HG03196 (cell line): ENCODE data around the gene TRPV2.

Experiments
- ATAC-seq: cut with Tn5 transposase; IDR thresholded peaks from one replicate; pipeline ENCODE4 v1.9.1; 2021; ENCODE audit not compliant: unreplicated experiment

TRPV2 gene

DNA sequence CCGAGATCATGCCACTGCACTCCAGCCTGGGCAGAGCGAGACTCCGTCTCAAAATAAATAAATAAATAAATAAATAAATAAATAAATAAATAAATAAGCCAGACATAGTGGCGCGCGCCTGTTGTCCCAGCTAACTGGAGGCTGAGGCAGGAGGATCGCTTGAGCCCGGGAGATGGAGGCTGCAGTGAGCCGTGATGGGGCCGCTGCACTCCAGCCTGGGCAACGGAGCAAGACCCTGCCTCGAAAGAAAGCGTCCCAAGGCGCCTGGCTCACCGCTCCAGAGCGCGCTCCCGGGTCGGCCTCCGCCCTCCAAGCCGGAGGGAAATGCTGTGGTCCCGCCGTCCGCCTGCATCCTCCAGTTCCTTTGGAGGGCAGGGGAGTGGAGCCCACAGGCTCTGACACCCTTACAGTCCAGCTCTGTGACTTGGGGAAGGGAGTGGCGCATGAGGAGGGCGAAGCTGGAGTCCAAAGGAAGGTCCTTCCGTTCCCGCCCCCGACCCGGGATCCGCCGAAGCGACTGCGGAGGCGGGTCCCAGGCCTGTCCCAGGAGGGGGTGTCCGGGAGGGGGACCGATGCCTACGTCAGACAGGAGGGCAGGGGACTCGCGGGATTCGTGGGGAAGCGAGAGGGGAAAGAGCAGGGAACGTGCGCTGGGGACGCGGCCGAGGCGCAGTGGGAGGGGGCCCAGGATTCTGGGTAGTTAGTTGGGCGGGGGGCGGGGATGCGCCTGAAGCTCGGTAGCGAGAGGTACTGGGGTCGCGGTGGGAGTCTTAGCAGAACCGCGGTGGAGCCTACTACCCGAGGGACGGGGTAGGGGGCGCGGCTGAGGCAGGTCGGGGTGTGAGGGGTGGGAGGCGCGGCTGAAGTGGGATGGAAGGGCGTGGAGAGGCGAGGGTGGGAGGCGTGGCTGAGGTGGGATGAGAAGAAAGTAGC is 8.4 kb upstream of the TRPV2 start:
- no peak for ATAC-seq

- ATAC-seq = peak; percentile 87
Observed at GRCh38 chr17:16407911-16408588, 7.3 kb upstream of the TRPV2 start.

GRCh38 chr17:16417399-16417798 is 2.0 kb downstream of the TRPV2 start:
- ATAC-seq = no peak

DNA sequence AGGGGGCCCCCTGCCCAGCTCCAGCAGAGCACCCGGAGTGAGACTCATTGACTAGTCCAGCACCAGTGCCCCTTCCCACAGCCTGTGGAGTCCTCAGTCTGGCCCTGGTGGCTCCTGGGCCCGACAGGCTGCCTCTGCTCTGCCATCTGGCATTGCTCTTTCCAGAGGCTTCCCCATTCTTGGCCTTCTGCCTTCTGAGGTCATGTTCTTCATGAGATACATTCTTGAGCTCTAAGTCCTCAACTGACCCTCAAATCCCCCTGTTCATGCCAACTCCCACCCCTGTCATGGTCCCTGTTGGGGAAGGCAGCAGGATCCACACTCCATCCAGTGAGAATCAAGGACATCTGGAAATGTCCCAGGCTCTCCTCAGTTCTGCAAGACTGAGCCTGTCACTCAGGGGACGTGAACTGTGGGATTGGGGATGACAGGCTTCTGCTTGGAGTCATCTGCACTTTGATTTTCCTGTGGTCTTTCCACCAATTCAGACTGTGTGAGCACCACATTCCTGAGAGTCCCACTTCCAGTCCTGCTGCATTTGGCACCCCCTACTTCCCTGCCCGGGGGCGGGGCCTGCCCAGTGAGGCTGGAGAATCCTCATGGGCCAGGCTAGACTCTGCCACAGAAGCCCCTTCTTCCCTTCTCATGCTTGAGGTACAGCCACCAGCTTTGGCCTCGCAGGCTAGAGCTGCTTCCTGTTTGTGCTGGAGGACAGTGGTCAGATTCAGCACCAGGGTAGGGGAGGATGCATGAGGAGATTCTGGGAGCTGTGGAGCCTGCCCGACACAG is 2.7 kb downstream of the TRPV2 start:
- ATAC-seq = no peak

- no peak for ATAC-seq
Observed at GRCh38 chr17:16418685-16419068, 3.3 kb downstream of the TRPV2 start.

GRCh38 chr17:16419074-16419928 is 3.9 kb downstream of the TRPV2 start:
- peak; percentile 40 for ATAC-seq

DNA sequence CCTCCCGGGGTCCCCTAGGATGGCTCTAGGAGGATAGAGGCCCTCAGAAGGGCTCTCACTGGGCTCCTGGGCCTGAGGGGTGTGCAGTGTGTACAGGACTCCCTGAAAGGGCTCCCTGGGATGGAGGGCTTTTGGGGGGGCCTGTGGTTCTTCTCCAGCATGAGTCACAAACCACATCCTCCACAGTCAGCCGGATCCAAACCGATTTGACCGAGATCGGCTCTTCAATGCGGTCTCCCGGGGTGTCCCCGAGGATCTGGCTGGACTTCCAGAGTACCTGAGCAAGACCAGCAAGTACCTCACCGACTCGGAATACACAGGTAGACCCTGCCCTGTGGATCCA is 4.5 kb downstream of the TRPV2 start:
- ATAC-seq = no peak

- ATAC-seq = no peak
Observed at GRCh38 chr17:16422416-16422815, 7.0 kb downstream of the TRPV2 start.

GRCh38 chr17:16423226-16423872 is 8.0 kb downstream of the TRPV2 start:
- no peak for ATAC-seq

- ATAC-seq = no peak
Observed at GRCh38 chr17:16425202-16425601, 9.8 kb downstream of the TRPV2 start.

- ATAC-seq = no peak
Observed at GRCh38 chr17:16425698-16426659, 10.6 kb downstream of the TRPV2 start.

DNA sequence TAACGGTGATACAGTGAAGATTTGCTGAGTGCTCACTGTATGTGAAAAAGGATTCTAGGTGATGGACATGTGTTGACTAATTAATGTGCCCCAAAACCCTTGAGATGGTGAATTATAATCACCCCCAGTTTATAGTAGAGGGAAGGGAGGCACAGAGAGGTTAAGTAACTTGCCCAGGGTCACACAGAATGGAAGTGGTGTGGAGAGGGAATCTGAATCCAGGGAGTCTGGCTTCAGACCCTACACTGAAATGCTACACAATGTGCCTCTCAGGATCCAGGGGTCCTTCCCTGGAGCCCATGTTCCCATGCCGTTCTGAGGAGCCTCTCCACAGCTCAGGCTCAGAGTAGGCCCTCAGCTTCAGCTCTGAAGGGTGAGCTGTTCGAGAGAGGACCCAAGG is 11.6 kb downstream of the TRPV2 start:
- ATAC-seq = no peak

DNA sequence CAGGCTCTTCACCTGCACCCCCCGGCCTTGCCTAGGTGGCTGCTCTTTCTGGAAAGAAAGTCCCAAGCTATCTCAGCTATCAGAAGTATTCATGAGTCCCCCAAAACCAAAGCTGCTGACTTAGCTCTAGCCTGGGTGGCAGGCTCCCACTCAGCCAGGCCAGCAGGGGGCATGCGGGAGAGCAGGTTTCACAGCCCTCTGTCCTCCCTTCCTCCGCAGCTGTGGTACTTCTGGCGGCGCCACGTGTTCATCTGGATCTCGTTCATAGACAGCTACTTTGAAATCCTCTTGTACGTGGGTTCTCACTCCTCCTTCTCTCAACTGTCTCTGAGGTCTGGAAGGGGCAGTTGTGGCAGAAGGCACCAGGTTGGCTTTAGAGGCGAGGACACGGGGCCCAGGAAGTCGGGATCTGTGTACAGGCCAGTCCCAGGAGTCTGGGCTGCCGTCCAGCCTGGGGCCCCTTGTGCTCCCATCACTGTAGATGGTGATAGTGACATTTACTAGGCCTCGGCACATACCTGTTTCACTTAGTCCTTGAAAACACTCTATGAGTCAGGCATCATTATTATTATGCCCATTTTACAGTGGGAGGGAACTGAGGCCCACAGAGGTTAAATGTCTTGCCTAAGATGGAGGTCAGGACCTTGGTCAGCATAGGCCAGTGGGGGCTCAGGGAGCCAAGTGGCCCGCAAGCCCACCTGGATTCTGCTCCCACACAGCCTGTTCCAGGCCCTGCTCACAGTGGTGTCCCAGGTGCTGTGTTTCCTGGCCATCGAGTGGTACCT is 12.9 kb downstream of the TRPV2 start:
- ATAC-seq = no peak

DNA sequence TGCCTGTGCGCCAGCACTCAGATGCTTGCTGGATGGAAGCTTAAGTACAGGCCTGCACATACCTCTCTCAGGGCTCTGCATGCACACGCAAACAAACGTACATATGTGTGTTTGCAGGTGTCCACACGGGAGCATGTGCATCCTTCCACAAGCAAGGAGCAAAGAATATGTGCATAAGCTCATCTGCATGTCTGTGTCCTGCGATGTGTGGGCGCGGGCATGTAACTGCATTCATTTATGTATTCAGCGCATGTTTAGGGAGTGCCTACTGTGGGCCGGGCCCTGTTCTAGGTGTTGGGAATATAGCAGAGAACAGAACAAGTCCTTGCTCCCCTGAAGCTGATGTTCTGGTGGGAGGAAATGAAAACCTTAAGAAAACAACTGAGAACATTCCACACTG is 13.7 kb downstream of the TRPV2 start:
- no peak for ATAC-seq

GRCh38 chr17:16430650-16431049 is 15.3 kb downstream of the TRPV2 start:
- no peak for ATAC-seq

- ATAC-seq = no peak
Observed at GRCh38 chr17:16432017-16432416, 16.6 kb downstream of the TRPV2 start.

GRCh38 chr17:16433514-16433913 is 18.1 kb downstream of the TRPV2 start:
- no peak for ATAC-seq

DNA sequence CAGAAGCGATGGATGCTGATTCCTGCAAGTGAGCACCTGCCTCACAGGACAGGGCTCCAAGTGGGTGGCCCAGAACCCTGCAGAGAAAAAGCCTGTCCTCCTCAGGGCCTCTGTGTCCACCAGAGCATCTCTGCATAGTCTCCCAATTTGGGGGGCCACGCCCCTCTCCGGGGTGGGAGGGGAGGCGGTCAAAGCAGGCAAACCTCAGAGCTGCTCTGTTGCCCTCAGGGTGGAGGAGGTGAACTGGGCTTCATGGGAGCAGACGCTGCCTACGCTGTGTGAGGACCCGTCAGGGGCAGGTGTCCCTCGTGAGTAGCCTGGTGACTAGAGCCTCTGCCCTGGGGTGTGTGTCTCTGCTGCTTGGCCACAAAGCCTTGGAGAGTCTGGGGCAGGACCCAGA is 19.3 kb downstream of the TRPV2 start:
- no peak for ATAC-seq
